A549 (cell line): Measurements from ENCODE around the gene AMPD3.

ENCODE experiments used
- EP300 ChIP-seq, 2 experiments: fragments of >200 bp; sonication (Bioruptor Twin); formaldehyde crosslinking; IDR thresholded peaks; 2 replicates in 1 of 2; 3 replicates in 1 of 2; pipeline ENCODE4 v1.6.1; 2016 to 2017
- GATA3 ChIP-seq: IDR thresholded peaks from 2 replicates; pipeline ENCODE4 v1.6.1; 2012; ENCODE audit warnings: borderline replicate concordance
- JUNB ChIP-seq: fragments of >200 bp; sonication (Bioruptor Twin); formaldehyde crosslinking; IDR thresholded peaks from 2 replicates; pipeline ENCODE4 v1.6.1; 2016
- RCOR1 ChIP-seq: fragments of 150-350 bp; IDR thresholded peaks from 2 replicates; pipeline ENCODE4 v1.6.1; 2014; ENCODE audit warnings: antibody characterized with exemption, low read length, low read depth
- TF ChIP-seq, protein P1 (sequence below): IDR thresholded peaks from 2 replicates; pipeline ENCODE4 v1.6.1; 2012; ENCODE audit warnings: low read depth, borderline replicate concordance
- TF ChIP-seq, protein P2 (sequence below): fragments of >200 bp; sonication (Bioruptor Twin); formaldehyde crosslinking; IDR thresholded peaks from 3 replicates; pipeline ENCODE4 v1.5.1; 2016

DNA sequence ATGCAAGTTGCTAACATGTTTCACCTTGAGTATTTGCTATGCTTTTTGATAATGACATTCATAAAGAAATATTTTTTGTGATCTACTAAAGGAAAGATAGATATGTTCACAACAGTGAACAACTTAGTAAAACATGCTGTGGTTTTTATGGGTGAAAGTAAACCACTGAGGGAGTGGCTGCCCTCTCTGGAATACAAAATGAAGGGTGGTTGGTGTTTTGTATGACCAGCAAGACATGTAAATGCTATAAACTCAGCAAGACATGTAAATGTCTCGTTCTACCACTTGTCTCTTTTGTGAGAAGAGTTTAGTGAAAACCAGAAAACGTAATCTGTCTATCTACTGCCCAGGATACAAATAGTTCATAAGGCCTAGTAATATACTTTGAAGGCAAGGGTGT is 7.6 kb upstream of the AMPD3 start:
- TF ChIP-seq RCOR1 (no peak), JUNB (no peak), EP300 (IDR thresholded peaks at IDR 0.05) (no peak), GATA3 (no peak)
- TF ChIP-seq, protein P1, sequence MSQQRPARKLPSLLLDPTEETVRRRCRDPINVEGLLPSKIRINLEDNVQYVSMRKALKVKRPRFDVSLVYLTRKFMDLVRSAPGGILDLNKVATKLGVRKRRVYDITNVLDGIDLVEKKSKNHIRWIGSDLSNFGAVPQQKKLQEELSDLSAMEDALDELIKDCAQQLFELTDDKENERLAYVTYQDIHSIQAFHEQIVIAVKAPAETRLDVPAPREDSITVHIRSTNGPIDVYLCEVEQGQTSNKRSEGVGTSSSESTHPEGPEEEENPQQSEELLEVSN: no peak
- TF ChIP-seq, protein P2, sequence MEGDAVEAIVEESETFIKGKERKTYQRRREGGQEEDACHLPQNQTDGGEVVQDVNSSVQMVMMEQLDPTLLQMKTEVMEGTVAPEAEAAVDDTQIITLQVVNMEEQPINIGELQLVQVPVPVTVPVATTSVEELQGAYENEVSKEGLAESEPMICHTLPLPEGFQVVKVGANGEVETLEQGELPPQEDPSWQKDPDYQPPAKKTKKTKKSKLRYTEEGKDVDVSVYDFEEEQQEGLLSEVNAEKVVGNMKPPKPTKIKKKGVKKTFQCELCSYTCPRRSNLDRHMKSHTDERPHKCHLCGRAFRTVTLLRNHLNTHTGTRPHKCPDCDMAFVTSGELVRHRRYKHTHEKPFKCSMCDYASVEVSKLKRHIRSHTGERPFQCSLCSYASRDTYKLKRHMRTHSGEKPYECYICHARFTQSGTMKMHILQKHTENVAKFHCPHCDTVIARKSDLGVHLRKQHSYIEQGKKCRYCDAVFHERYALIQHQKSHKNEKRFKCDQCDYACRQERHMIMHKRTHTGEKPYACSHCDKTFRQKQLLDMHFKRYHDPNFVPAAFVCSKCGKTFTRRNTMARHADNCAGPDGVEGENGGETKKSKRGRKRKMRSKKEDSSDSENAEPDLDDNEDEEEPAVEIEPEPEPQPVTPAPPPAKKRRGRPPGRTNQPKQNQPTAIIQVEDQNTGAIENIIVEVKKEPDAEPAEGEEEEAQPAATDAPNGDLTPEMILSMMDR: no peak
